Epithelial cell of proximal tubule (primary cell): ENCODE data around the gene SLC9A9. TPM values are rescaled to one million over a fixed set of nuclear protein-coding genes. Genes with fewer than 3 reads are reported as not detected.

Experiments used
- DNase-seq: peaks from one replicate; pipeline ENCODE4 v3.0.0-alpha.2; 2011; ENCODE audit warnings: low read depth
- H3K4me3 ChIP-seq: 2 replicates; pipeline ENCODE4 v1.5.1; 2011; ENCODE audit warnings: low read depth, mild to moderate bottlenecking, low read length
- total RNA-seq: library from RNA; depleted of rRNA; stranded (reverse); fragments of >200 nt; gene quantifications from 2 replicates; pipeline ENCODE4 v1.2.3, GENCODE V29; 2015
- TF ChIP-seq, protein P1 (sequence below): conservative IDR thresholded peaks from 2 replicates; pipeline ENCODE4 v1.5.1; 2012; ENCODE audit warnings: low read depth, mild to moderate bottlenecking, low read length

SLC9A9 gene
- total RNA-seq, 1 donor from 2014 or later = 0.17 TPM

DNA sequence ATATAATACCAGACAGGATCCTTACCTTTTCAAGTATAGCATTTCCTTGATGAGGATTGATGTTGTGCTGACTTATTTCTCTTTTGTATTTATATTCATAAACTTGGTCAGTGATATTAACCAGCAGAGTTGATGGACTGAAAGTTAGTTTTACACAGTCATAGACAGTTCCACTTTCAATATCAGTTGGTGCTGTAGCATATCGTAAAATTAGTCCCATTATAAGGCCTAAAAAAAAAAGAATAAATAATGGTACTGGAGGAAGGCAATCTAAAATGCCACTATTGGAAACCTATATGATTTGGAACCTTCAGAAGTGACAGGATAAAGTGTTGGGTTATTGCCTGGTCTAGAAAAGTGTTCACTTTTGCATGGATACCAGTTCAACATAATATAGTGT lies 16.3 kb downstream of the SLC9A9 start:
- H3K4me3 ChIP-seq = no peak overlapping the region
- TF ChIP-seq, protein P1, sequence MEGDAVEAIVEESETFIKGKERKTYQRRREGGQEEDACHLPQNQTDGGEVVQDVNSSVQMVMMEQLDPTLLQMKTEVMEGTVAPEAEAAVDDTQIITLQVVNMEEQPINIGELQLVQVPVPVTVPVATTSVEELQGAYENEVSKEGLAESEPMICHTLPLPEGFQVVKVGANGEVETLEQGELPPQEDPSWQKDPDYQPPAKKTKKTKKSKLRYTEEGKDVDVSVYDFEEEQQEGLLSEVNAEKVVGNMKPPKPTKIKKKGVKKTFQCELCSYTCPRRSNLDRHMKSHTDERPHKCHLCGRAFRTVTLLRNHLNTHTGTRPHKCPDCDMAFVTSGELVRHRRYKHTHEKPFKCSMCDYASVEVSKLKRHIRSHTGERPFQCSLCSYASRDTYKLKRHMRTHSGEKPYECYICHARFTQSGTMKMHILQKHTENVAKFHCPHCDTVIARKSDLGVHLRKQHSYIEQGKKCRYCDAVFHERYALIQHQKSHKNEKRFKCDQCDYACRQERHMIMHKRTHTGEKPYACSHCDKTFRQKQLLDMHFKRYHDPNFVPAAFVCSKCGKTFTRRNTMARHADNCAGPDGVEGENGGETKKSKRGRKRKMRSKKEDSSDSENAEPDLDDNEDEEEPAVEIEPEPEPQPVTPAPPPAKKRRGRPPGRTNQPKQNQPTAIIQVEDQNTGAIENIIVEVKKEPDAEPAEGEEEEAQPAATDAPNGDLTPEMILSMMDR = no peak
- no peak for DNase-seq

DNA sequence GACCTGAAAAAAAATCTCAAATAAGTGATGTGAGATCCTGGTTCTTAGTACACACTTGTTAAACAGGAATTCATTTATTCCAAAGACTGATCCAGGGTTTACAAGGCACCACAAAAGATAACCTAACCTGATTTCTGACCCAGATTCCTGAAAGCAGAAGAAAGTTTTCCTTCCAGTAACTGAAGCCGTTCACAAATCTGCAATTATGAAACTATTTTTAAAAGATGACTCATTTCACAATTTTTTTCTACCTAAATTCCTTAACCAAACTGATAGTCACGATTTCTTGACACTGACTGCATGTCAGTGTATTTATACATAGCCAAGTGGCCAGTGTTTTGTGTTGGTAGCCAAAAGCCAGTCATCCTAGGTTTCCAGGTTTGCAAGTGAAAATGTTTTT lies 17.1 kb downstream of the SLC9A9 start:
- DNase-seq = no peak
- TF ChIP-seq, protein P1 = no peak
- no peak overlapping the region for H3K4me3 ChIP-seq

DNA sequence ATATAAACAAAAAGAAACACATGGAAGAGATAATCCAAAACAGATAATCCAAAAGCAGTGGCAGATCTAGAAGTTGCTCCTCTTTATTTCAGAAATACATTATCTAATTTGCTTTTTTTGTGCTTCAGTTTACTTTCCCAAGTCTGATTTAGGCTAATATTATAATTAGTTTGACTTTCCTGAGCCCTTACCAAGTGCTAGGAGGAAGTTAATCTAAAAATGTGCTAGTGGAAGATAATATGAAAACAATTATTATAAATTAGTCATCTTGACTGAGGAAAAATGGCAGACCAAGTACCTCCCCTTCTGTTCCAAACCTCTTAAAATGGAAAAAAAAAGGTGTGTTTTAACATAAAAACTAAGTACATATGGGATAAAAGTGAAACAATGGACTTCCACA lies 17.5 kb downstream of the SLC9A9 start:
- H3K4me3 ChIP-seq = no peak overlapping the region
- no peak for DNase-seq
- TF ChIP-seq, protein P1 = no peak

DNA sequence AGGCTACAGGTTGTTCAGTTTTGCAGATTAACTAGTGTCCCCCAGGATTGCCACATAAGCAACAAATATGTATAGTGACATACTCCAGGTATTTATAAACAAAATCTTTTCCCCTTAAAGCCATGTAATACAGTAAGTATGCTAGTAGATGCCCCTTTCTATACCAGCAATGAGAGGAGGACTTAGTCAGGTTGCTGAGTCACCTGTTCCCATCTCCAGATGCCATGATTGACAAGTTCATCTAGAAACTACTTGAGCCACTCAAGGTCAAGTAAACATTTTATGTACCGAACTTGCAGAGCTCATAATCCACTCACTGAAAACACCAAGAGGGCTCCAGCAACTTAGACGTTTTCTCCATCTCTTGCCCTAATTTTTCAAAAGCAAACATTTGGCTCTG lies 18.2 kb downstream of the SLC9A9 start:
- no peak overlapping the region for H3K4me3 ChIP-seq
- TF ChIP-seq, protein P1 = no peak
- DNase-seq = no peak

GRCh38 chr3:143827425-143827824 lies 20.8 kb downstream of the SLC9A9 start:
- DNase-seq = no peak
- no peak overlapping the region for H3K4me3 ChIP-seq
- TF ChIP-seq, protein P1 = no peak

GRCh38 chr3:143826296-143826695 lies 22.0 kb downstream of the SLC9A9 start:
- no peak for DNase-seq
- TF ChIP-seq, protein P1 = no peak
- no peak overlapping the region for H3K4me3 ChIP-seq

DNA sequence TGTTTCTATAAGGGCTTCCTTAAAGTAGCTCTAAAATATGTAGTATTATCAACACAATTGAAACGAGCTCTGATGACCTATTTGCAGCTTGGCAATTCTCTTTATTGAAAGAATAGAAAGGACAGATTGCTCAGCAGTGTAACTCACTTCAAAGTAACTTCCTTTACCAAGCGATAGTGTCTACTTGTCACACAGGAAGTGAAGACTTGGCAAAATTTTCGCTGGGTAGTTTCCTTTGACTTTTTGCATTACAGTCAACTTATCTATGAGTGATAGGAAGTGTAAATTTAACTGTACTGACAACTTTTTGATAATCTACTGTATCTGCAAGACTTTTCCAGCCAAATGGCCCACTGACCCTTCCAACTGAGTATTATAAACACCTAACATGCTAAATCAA lies 22.8 kb downstream of the SLC9A9 start:
- no peak overlapping the region for H3K4me3 ChIP-seq
- TF ChIP-seq, protein P1 = no peak
- DNase-seq = no peak
